ENCODE data around the gene SRSF9. TPM values are rescaled to one million over a fixed set of nuclear protein-coding genes. Genes with fewer than 3 reads are reported as not detected.
"Not testable (repeated sequence)": the region's sequence is repeated elsewhere in the genome, so short reads cannot be mapped to it uniquely, and the experiment has no call there.

SRSF9 gene
- total RNA-seq, 2 experiments from 2014 or later = 275 to 281 TPM

DNA sequence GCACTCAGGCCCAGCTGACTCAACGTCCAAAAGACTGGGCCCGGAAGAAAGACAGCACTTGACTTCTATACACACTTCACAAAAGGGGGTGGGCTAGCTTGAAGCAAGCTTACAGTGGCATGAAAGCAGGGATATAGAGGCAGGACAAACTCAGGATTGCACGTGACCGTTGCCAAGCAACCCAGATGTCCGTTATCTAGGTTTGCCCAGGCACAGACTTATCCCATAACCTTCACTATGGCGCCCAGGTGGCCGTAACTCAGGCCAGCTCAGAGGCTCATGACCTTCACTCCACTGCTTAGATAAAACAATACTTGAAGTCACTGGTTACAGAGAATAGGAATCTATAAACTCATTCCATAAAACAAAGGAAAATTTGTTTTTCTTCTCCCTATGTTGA is 18.0 kb upstream of the SRSF9 start:
- CTCF ChIA-PET = interaction anchor here (1.2 kb wide), 1 partner anchor 17 kb away, joined by 3 read pairs; no protein-coding TSS in a partner anchor

DNA sequence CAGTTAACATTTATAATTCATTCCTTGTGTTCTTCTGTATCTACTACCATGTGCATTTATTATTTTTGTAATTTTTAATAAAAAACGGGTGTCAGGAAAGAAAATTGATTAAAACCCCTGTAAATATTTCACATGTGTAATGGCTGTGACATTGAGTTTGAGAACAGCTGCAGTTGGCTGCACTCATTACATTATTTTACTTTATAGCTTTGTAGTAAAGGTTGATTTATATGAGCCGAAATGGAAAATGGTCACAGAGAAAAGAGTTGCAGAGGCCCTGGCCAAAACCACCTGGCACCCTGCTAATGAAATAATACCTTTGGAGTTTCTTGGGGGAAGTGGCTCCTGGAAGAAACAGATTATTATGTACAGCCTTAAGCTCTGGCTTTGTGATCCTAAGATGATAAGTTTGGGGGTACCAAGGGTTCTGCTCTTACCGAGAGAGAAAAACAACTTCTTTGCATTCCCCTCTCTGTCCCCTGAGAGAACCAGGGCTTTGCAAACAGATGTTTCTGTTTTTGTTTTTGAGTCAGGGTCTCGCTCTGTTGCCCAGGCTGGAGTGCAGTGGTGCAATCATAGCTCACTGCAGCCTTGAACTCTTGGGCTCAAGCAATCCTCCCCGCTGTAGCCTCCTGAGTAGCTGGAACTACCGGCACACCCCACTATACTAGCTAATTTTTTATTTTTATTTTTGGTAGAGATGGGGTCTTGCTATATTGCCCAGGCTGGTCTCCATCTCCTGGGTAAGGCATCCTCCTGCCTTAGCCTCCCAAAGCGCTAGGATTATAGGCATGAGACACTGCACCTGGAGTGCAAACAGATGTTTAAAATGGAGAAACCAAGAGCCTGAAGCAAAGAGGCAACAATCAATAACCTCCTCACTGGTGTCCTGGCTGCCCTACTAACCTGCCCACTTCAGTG is 16.7 kb upstream of the SRSF9 start:
- CTCF ChIA-PET = no interaction called here

More for the DNA sequence above, 18.0 kb upstream of the SRSF9 start:
- POLR2A ChIA-PET = not testable (repeated sequence)

DNA sequence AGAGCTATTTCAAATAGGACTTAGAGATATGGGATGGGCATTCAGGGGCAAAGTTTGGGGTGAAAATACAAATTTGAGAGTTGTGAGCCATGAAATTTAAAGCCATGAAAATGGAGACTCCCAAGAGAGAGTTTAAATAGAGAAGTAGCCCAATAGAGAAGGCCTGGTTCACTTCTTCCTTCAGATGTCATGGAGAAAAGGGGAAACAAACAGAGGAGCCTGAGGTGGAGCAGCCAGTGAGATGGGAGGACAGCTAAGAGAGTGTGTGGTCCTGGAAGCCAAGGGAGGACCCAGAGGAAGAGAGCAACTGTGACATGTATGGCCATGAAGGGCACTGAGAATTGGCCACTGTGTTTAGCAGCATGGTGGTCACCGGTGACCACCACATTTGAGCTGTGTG is 14.1 kb upstream of the SRSF9 start:
- CTCF ChIA-PET = interaction anchor here (0.6 to 0.9 kb wide), 2 partner anchors 10 to 90 kb away, joined by 3 read pairs; no protein-coding TSS in a partner anchor

More for the DNA sequence above, 16.7 kb upstream of the SRSF9 start:
- POLR2A ChIA-PET = interaction anchor here (0.6 kb wide), 1 partner anchor 10 kb away, joined by 4 read pairs; the partner anchor contains the start of gene DYNLL1

DNA sequence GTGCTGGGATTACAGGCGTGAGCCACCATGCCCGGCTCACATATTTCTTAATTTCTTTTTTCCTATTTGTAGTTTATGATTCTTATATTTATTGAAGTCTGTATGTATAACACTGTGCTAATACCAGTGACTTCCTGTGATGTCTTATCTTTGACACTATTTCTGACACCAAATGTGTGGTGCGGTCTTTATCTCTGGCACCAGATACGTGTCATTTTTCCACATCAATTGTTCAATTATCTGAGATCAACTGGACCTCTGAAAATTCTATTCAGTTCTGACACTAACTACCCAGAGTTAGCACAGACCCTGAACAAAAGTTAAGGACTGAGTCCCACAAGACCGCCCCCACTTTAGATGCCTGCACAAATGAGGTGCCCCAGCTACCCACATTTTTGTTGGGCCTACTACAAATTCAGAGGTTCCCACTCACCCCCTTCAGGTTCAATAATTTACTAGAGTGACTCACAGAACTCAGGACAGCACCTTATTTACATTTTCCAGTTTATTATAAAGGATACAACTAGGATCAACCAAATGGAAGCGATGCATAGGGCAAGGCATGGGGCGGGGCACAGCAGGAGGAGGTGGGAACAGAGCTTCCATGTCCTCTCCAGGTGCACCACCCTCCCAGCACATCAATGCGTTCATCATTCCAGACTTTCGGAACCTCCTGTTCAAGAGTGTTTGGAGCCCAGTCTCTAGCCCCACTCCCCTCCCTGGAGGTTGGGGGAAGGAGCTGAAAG is 11.6 kb upstream of the SRSF9 start:
- CTCF ChIA-PET = no interaction called here
- POLR2A ChIA-PET = no interaction called here

More for the DNA sequence above, 14.1 kb upstream of the SRSF9 start:
- POLR2A ChIA-PET = interaction anchor here (0.6 to 0.7 kb wide), 3 partner anchors 39 to 177 kb away, joined by 3 to 7 read pairs (median 5); no protein-coding TSS in a partner anchor

DNA sequence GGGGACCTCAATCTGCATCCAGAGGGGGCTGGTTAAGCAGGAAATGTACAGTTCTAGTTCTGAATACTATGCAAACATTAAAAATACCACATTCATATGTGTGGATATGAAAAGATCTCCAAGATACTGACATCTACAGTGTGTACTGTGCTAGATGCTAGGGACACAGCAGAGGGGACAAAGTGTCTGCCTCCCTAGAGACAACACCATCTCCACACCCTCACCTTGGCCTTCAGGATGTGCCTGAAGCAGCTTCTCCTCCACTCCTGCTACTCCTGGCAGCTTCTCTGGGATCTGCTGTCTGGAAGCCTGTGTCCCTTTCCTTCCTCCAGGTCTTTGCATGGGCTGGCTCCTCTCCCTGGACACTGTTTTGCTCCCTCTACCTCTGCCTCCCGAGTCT is 10.7 kb upstream of the SRSF9 start:
- ChIA-PET POLR2A (no interaction called here), CTCF (no interaction called here)

DNA sequence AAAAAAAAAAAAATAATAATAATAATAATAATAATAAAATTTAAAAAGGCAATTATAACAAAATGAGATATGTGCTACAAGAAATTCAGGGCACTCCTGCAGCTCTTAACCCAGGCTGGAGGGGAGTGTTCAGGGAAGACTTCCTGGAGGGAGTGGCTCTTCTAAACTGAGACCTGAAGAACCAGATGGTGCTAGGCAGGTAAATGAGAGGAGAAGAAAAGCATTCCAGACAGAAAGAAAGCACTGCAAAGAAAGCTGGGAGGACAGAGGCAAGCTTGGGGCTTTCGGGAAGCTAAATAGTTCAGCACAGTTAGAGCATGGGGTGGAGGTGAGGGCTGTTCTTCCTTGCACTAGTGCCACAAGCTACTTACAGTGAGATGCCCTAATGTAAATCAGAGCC is 9.9 kb upstream of the SRSF9 start:
- POLR2A ChIA-PET = no interaction called here

DNA sequence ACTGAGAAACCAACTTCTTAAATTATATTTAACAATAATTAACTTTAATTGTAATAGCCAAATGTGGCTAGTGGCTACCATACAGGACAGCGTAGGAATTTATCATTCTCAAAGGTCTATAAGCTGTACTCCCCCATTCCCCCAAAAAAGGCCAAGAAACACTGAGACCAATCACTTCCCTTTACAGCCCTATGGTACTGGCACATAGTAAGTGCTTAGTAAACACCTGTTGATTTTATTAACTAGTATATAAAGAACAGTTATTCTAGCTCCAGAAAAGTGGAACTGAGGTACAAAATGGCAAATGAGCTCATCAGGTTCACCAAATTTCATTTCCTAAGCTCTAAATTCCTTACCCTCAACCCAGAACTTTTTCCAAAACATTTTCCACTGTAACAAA is 6.1 kb upstream of the SRSF9 start:
- ChIA-PET CTCF (interaction anchor here (0.7 to 1.7 kb wide), 2 partner anchors 9 to 19 kb away, joined by 3 to 8 read pairs; no protein-coding TSS in a partner anchor), POLR2A (interaction anchor here (0.6 kb wide), 1 partner anchor 19 kb away, joined by 8 read pairs; no protein-coding TSS in a partner anchor)

More for the DNA sequence above, 9.9 kb upstream of the SRSF9 start:
- CTCF ChIA-PET = interaction anchor here (0.5 kb wide), 2 partner anchors 64 to 585 kb away, joined by 3 read pairs; no protein-coding TSS in a partner anchor

DNA sequence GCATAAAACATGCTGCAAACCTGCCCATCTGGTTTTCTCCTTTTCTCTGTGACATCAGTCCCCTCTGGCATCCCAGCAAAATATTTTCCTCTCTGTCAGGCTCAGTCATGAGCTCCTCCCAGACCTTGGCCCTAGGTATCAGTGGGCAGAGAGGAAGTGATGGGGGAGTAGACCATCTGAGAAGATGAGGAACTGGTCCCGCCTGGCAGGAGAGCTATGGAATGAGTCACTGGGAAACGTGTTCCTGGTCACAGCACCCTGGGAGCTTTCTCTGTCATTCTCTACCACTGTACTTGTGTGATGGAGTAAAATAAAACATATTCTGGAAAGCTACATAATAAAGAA is 5.0 kb upstream of the SRSF9 start:
- POLR2A ChIA-PET = interaction anchor here (0.6 kb wide), 2 partner anchors 107 to 123 kb away, joined by 3 read pairs; partner anchors contain the start of gene POP5
- CTCF ChIA-PET = interaction anchor here (1.0 to 1.7 kb wide), 2 partner anchors 20 to 22 kb away, joined by 3 to 8 read pairs; no protein-coding TSS in a partner anchor

DNA sequence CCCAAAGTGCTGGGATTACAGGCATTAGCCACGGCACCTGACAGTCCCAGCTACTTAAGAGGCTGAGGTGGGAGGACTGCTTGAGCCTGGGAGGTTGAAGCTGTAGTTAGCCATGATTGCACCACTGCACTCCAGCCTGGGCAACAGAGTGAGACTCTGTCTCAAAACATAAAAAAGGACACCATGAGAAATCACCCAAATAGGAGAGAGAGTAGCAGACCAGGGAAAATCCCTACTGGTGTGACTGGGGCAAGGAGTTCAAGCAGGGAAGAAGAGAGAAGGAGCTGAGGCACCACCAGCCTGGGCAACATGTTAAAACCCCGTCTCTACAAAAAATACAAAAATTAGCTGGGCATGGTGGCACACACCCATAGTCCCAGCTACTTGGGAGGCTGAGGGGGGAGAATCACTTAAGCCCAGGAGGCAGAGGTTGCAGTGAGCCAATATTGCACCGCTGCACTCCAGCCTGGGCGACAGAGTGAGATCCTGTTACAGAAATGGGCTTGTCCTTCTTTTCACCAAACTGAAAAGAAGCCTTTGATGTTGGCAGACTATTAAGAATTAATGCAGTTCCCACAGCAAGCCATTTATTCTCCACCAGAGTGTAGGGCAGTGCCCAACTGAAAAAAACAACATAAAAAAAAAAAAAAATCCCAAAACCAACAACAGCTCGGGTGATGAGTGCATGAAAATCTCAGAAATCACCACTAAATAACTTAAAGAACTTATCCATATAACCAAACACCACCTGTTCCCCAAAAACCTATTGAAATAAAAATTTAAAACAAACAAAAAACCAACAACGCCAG is 4.5 kb upstream of the SRSF9 start:
- ChIA-PET POLR2A (no interaction called here), CTCF (interaction anchor here (0.6 to 1.7 kb wide), 4 partner anchors 9 to 30 kb away, joined by 3 to 8 read pairs (median 3); no protein-coding TSS in a partner anchor)

DNA sequence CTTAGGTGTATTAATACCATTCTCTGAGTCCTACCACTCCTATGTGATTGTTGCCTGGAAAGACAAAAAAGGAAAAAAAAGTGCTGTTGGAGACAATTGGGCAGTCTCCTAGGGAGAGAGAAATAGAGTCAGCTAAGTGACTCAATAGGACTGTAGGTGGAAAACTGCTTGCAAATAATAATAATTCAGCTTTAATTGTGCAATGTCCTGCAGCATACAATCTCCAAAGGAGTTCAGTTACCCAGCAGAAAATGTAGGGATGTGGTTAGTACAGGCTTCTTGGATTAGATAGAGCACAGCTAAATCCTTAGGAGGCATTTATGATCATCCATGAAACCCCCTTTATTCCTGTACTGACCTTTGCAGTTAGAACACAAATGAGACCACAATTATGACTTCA is 3.0 kb upstream of the SRSF9 start:
- CTCF ChIA-PET = interaction anchor here (1.2 kb wide), 1 partner anchor 22 kb away, joined by 4 read pairs; no protein-coding TSS in a partner anchor
- POLR2A ChIA-PET = no interaction called here

DNA sequence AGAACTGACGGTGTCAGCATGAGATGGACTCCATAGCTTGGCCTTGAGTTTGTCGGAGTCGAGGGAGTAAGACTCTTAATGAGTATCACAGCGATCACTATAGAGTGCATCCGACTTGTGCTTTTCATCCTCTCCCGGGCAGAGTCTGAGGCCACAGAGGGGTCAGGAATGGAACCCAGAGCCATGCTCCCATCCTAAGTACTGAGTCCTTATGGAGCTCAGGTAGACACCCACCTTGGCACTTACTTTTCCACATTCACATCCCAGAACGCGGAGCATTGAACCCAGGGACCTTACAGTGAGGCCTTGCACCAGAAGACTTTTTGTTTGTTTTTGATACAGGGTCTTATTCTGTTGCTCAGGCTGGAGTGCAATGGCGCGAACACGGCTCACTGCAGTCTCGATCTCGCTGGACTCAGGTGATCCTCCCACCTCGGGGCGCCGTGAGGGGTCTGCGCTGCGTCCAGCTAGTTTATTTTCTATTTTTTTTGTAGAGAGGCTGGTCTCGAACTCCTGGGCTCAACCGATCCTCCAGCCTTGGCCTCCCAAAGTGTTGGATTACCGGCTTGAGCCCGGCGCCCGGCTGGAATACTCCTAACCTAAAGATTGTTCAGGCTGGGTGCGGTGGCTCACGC is 719 bp upstream of the SRSF9 start:
- ChIA-PET POLR2A (interaction anchor here (1.9 to 2.5 kb wide), 2 partner anchors 14 to 111 kb away, joined by 4 to 12 read pairs; partner anchors contain the start of gene POP5), CTCF (interaction anchor here (0.6 to 2.3 kb wide), 10 partner anchors 13 to 157 kb away, joined by 3 to 8 read pairs (median 5); no protein-coding TSS in a partner anchor)

DNA sequence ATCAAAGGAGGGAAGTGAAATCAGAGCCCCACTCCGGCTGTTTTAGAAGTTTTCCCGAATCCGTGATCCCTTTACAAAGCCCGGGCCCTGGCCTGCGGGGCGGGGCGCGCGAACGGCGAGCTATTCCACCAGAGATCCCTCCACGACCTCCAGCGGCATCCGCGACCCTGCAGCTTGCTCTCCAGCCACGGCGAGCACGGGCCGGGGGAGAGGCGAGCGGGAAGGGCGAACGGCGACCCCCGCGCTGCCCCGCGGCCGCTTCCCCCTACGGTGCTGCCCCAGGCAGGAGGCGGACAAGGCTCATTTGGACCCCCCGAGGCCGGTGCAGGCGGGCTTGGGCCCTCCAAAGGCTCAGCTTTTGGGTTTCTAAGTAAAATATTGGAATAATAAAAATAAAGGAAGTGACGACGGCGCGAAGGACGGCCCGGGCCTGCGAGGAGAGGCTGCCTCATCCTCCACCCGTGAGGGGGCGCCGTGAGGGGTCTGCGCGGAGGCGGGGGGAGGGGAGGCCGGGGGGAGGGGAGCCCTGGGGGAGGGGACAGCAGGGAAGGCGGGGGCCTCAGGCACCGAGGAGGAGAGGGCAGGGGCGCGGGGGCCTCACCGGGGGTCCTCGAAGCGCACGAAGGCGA is 613 bp downstream of the SRSF9 start:
- ChIA-PET POLR2A (interaction anchor here (0.6 to 2.5 kb wide), 8 partner anchors 10 to 663 kb away, joined by 3 to 12 read pairs (median 4); partner anchors contain the start of genes DYNLL1, POP5, RNU4-2 and RPLP0), CTCF (interaction anchor here (0.9 to 2.3 kb wide), 11 partner anchors 10 to 246 kb away, joined by 3 to 8 read pairs (median 3); a partner anchor contains a TSS)

DNA sequence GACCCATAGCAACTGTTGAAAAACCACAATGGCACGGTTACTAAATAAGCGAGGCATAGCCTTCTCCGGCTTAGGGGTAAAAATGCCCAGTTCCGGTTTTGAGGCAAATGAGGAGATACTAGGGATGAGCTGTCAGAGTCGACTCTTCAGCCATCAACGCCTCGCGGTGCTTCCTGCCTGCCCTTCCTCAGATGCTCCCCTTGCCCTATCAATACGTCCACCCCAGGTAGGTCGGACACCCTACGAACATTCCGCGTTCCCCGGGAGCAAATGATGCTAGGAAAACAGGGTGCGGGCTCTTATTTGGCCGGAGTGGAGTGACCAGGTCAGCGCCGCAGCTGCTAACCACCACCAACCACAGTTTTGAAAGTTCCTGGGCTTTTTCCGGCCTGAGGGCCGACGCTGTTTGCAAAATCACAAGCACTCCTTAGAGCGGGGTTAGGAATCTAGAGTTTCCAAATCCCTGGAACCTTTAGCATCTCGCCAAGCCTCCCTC is 1.2 kb downstream of the SRSF9 start:
- ChIA-PET POLR2A (interaction anchor here (0.7 to 2.5 kb wide), 8 partner anchors 10 to 267 kb away, joined by 3 to 12 read pairs (median 4); partner anchors contain the start of genes DYNLL1, POP5, RNU4-2 and RPLP0), CTCF (interaction anchor here (0.7 to 1.8 kb wide), 6 partner anchors 9 to 245 kb away, joined by 3 to 7 read pairs (median 3); no protein-coding TSS in a partner anchor)

DNA sequence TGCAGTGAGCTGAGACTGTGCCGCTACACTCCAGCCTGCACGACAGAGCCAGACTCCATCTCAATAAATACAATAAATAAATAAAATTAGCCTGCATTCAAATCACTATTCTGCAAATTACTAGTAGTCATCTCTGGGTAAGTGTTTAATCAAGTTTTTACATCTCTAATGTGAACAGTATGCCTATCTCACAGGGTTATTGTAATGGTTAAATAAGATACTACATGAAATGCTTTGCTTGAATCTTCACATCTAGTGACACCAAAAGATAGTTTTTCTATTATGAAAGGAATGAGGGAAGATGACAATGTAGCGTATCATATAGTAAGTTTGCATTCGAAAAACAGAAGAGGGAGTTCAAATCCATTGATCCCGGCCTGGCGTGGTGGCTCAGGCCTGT is 2.1 kb downstream of the SRSF9 start:
- ChIA-PET POLR2A (no interaction called here), CTCF (interaction anchor here (1.1 to 1.9 kb wide), 4 partner anchors 14 to 31 kb away, joined by 3 to 9 read pairs (median 4); partner anchors contain the start of gene COX6A1)

DNA sequence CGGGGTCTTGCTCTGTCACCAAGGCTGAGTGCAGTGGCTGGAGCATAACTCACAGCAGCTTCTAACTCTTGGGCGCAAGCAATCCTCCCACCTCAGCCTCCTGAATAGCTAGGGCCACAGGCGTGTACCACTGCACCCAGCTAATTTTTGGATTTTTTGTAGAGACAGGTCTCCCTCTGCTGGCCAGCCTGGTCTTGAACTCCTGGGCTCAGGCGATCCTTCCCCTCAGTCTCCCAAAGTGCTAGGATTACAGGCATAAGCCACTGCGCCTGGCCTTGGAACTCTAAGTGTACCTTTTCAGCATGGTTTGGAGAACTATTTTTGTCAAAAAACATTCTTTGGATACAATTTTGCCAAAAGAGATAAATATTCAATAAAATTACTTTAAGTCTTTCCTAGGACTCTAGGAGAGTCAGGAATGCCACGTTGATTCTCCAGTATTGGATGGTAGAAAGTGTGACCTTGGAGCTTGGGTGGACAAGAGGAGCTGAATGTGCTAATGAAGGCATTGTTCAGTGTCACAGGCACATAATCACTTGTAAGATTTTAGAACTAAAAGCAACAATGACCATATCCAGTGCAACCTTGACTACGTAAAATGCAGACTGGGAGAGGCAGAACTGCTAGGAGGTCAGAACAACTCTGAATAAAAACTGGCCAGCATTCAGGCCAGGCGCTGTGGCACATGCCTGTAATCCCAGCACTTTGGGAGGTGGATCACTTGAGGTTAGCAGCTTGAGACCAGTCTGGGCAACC is 2.8 kb downstream of the SRSF9 start:
- CTCF ChIA-PET = interaction anchor here (0.9 to 1.9 kb wide), 10 partner anchors 9 to 105 kb away, joined by 3 to 9 read pairs (median 4); partner anchors contain the start of genes COX6A1 and DYNLL1
- POLR2A ChIA-PET = no interaction called here

DNA sequence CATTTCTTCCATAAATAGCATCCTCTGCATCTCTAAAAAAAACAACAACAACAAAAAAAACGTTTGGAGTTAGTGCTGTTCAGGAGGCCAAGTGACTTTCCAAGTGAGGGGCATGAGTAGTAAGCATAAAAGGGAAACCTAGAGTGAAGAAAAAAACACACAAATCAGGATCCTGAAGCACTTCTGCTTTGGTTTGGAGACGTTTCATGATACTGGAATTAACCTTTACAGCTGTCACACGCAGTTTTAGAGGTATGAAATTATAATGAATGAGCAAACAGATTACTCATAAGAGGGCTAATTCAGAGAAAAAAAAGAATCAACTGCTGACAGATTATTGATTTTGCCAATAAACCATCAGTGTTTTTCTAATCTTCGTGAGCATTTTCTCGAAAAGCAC is 3.8 kb downstream of the SRSF9 start:
- POLR2A ChIA-PET = no interaction called here
- CTCF ChIA-PET = interaction anchor here (0.9 to 1.6 kb wide), 4 partner anchors 9 to 30 kb away, joined by 3 to 4 read pairs (median 4); partner anchors contain the start of gene DYNLL1
